GM10847 (cell line): ENCODE measurements around the gene KRT7.

Experiments used
- POLR2A ChIP-seq: IDR thresholded peaks from 2 replicates; pipeline ENCODE4 v1.6.1; 2011; ENCODE audit not compliant: insufficient read length; ENCODE audit errors: extremely low read depth

Gene KRT7

DNA sequence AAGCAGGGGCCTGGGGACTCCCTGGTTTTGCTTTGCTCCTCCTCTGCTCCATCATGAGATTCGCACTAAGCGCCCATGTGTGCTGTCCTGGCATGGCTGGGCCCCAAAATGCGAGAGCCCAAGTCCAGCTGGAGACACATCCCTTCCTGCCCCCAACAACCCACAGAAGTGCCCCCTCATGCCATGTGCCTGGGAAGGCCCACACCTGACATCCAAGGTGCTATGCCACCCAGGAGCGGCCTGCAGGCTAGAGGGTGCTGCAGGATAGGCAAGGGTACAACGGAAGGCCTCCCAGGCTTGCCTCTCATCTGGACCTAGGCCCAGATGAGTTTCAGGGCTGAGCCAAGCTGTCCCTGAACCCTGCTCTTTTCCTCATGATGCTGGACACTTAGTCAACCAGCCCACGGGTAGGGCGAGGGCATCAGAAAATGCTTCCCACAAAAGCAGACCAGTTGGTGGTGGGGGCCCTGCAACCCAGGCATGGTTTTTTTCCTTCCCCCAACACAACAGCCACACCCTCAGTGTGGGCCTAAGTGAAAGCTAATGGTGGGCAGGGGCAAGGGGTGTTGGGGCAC lies 28.0 kb upstream of the KRT7 start:
- TF ChIP-seq POLR2A, result no peak

- no peak for TF ChIP-seq POLR2A
Observed at GRCh38 chr12:52205612-52206303, 27.3 kb upstream of the KRT7 start.

DNA sequence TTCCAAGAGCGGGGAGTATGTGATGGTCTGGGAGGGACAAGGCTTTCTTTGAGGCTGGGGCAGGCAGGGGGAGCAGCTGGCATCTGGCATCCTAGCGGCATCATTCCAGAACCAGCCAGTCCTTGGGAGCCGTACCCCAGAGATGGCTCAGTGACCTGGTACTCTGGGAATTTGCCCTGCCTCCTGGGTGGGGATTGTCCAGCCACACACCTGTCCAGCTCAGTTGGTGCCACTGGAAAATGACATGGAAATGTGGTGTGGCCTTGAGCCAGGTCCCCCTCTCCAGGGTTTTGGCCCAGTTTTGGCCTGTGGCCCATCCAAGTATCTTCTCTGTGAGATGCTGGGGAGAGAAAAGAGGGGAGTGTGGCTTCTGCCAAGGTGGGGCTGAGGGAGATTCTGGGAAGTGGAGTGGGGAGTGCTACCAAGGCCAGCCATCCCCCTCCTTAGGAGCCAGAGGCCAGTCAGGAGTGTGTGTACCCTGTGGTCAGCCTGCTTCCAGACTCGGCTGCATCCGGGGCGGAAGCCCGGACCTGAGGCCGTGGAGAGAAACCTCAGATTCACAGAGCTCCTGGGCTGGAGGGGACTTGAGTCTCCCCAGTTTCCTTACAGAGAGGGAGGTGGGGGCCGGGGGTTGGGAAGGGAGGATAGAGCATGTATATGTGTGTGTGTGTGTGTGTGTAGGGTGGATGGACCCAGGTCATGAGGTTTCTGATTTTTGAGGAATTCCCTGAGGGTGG lies 26.6 kb upstream of the KRT7 start:
- no peak for TF ChIP-seq POLR2A

DNA sequence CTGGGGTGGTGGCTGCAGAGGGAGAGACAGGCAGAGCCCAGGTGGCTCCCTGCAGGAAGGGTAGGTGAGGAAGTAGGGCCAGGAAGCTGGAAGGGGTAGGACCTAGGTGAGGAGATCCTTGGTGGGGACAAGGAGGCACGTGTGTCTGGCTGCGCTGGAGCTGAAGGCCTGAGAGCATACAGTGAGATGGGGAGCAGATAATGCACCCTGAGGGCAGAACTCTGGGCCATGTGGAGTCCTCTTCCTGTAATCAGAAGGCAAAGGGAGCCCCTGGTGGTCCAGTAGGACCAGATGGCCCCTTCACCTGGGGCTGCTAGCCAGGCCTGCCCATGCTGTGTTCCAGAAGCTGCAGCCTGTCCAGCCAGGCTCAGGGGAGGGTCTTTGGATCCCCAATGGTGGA lies 25.9 kb upstream of the KRT7 start:
- TF ChIP-seq POLR2A, result no peak

GRCh38 chr12:52207895-52208294 lies 25.1 kb upstream of the KRT7 start:
- TF ChIP-seq POLR2A, result no peak

DNA sequence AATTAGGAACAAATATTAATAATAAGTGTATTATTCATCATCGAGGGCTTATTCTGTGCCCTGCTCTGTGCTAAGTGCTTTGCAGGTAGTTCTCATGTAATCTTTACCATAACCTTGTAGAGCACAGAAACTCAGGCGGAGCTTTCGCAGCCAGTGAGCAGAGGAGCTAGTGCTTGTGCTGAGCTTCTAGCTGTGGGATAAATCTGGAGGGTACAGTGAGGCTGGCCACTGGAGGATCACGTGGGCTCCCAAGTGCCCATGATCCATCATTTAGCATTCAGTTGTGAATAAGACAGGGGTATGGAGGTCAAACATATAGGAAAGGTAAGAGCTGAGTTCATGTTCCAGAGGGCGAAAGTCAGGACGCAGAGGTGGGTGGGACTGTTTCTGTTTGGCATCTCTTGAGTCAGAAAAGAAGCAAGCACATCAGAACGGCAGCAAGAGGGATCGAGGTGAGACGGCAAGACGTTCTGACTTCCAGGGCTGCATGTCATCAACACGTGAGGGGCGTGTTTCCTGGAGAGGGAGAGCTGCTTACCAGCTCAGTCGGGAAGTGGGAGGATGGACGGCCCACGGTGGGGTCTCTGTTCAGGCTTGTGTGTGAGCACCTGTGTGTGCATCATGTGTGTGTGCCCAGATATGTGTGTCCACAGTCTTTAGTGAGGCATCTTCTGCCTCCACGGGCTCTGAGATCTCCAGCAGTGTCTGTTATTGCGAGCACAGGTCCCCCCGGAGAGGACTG lies 24.4 kb upstream of the KRT7 start:
- no peak for TF ChIP-seq POLR2A

- no peak for TF ChIP-seq POLR2A
Observed at GRCh38 chr12:52209321-52209720, 23.7 kb upstream of the KRT7 start.

GRCh38 chr12:52210186-52210924 lies 22.7 kb upstream of the KRT7 start:
- TF ChIP-seq POLR2A, result no peak

DNA sequence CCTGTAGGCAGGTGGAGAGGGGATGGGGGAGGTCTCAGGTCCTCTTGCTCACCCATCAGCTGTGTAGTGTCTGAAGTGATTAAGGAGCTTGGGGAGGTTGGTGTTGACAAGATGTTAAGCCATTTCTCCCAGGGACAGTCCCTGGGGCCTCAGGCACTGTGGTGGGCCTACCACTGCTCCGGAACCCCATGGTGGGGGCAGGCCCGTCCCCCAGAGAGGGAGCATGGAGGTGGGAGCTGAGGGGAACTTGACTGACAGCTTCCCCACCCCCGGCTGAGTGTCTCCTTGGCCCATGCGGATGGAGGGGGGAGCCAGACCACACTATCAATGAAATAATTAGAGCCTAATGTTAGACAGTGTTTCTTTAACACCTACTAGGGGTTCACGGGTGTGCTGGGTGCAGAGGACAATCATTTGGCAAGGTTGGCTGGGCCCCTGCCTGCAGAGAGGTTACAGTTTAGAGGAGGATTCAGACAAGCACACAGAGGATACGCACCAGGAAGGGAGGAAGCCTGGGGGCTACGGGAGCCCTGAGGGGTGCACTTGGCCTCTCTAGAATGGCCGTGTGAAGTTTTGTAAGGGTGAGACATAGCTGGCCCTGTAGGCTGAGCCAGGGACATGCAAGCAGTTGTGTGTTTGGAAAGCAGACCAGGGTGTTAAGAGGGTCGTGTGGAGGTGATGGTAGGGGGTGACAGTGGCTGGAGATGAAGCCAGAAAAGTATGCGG lies 22.0 kb upstream of the KRT7 start:
- TF ChIP-seq POLR2A, result no peak

DNA sequence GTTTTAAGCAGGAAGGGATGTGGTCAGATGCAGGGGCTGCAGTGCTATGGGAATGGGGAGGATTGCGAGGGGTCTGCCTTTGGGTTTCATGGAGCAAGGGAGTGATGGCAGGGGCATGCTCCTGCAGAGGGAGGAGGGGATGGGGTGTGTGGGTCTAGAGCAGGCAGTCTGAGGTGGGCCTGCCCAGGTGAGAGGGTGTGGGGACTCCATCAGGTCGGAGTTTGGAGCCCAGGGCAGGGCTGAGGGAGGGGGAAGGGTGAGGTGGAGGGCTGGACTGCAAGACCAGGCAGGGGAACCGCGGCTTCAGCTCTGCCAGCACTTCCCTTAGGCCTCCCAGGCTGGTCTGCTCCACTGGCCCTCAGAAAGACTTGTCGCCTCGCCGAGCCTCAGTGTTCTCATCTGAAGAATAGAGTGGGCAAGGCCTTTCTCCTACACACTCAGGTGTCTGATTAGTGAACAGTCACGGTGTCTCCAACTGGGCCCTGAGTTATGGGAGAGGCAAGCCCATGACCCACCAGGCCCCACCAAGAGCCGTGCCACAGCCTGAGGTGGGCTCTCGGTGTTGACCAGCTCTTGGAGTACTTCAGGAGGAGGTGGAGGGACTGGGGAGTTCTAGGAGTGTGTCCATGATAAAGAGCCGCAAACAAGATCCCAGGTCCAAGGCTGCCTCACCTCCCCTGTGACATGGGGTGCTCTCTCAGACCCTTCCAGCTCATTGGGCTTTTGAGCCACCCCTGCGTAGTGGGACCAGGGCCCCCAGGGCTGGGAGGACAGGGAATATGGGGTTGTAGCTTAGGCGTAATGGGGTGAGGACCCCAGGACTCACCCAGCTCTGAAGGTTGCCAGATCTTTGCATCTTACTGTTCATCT lies 21.1 kb upstream of the KRT7 start:
- TF ChIP-seq POLR2A, result no peak

DNA sequence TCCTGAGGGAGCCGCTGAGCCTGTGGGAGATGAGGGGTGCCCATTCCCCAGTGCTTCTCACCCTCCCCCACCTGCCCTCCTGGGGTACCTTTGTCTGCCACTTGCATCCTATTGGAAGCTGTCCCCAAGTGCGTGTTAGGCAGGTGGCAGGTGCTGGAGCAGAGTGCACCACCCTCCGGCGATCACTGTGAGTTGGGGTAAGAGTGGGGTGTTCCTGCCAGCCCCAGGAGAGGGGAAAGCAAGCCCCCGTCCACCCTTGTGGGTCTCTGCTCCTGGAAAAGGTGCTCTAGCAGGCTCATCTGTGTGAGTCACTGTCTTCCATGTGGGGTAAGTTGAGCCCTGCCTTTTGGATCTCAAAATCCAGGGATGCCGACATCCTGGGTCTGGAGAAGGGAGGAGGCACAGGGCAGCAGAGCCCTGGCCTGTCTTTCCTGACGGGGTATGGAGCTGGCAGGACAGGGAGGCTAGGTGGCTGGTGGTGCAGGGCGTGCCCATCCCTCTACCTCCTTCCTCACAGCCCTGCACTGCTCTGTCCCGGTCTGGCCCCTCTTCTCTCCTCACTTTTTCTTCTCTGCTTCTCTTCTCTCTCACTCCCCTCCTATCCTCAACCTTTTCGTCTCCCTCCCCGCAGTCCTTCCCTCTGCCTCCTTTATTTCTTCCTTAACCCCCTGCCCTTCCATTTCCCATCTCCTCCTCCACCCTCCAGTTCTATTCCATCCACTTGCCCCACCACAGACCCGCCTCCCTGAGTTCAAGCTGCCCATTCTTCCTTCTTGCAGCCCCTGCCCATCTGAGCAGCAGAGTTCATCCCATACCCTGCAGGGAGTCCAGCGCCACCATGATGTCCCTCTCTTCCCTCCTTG lies 20.1 kb upstream of the KRT7 start:
- no peak for TF ChIP-seq POLR2A

DNA sequence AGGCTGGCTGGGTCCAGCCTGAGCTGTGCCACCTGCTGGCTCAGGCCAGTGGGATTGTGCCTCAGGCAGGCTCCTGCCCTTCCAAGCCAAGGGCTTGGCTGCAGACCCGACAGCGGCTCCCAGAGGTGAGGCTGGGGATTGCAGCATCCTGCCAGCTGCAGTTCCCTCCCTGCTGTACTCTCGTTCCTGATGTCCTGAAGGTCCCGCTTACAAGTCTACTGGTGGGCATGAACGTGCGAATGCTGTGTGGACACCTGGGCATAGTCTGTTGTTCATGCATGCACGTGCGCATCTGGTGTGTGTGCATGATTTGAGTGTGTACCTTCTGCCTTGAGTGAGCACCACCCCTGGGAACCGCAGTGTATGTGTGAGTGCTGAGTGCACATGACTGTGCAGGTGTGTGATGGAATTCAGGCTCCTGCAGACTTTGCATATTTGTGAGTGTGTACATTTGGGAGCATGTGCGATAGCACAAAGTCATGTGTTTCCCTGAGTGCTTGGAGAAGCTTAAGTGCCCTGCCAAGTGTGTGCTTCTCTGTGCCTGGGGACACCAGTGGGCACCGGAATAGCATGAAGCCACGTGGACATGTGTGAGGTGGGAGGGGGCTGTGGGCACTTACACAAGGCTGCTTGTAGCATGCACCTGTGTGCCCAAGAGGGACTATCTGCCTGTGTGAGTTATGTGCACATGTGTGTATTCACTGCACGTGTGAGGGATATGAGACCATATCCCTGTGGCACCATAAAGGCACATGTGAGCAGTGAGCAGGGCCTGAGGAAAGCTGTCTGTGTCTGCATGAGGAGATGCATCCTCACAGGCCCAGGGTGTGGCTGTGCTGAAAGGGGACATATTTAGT lies 19.3 kb upstream of the KRT7 start:
- TF ChIP-seq POLR2A, result no peak
